ENCODE data around the gene BDP1.
"Not testable (repeated sequence)": the region's sequence is repeated elsewhere in the genome, so short reads cannot be mapped to it uniquely, and the experiment has no call there.

BDP1 gene

GRCh38 chr5:71609916-71610315 is 154.5 kb downstream of the BDP1 start:
- not testable (repeated sequence) for H3K4me3 ChIP-seq (ENCODE audit: low read length in 2 of 2); H3K27me3 ChIP-seq (ENCODE audit: control insufficient read depth in 2 of 2, insufficient read depth in 2 of 2, low read length in 2 of 2); H3K36me3 ChIP-seq (ENCODE audit: control insufficient read depth in 2 of 2, insufficient read depth in 2 of 2, low read length in 2 of 2); H3K9ac ChIP-seq (ENCODE audit: low read depth in 1 of 2, low read length in 2 of 2); H3K9me3 ChIP-seq (ENCODE audit: control insufficient read depth in 2 of 2, low read length in 2 of 2); H3K4me1 ChIP-seq (ENCODE audit: control insufficient read depth in 2 of 2, insufficient read depth in 2 of 2, low read length in 2 of 2); H3K27ac ChIP-seq (ENCODE audit: low read depth in 2 of 2, low read length in 2 of 2)

GRCh38 chr5:71615809-71616208 is 160.4 kb downstream of the BDP1 start:
- Histone ChIP-seq H3K36me3 (ENCODE audit: control insufficient read depth in 2 of 2, insufficient read depth in 2 of 2, low read length in 2 of 2) (peaks cover 7 to 22% of the 10 kb centered on the region in 2 donors), H3K4me3 (ENCODE audit: low read length in 2 of 2) (no peak overlapping the region), H3K27ac (ENCODE audit: low read depth in 2 of 2, low read length in 2 of 2) (no peak overlapping the region), H3K27me3 (ENCODE audit: control insufficient read depth in 2 of 2, insufficient read depth in 2 of 2, low read length in 2 of 2) (no peaks in the 10 kb centered on the region), H3K9ac (ENCODE audit: low read depth in 1 of 2, low read length in 2 of 2) (no peak overlapping the region), H3K4me1 (ENCODE audit: control insufficient read depth in 2 of 2, insufficient read depth in 2 of 2, low read length in 2 of 2) (no peaks in the 10 kb centered on the region), H3K9me3 (ENCODE audit: control insufficient read depth in 2 of 2, low read length in 2 of 2) (no peaks in the 10 kb centered on the region)
